Spleen (tissue), 7 donors: Measurements from ENCODE around the gene TGM1.

Experiments
- POLR2A ChIP-seq, 3 donors: fragments of 450-650 bp; IDR thresholded peaks; one replicate each; pipeline ENCODE4 v1.5.1; 2017; ENCODE audit warnings: antibody characterized with exemption in 3 of 3, mild to moderate bottlenecking in 1 of 3
- POLR2AphosphoS5 ChIP-seq, 3 donors: sonication (generic); formaldehyde crosslinking; IDR thresholded peaks; one replicate each; pipeline ENCODE4 v1.5.1; 2017; ENCODE audit warnings: antibody characterized with exemption in 3 of 3
- TF ChIP-seq, protein P1 (sequence below), 11 experiments: fragments of 200-600 bp in 7 of 11; fragments of 450-650 bp in 4 of 11; sonication (generic) in 4 of 11; IDR thresholded peaks in 8 of 11; conservative IDR thresholded peaks in 3 of 11; 1 replicate in 7 of 11; 2 replicates in 4 of 11; pipeline versions ENCODE4 v1.4.0 to v1.8.0; 2016 to 2021; ENCODE audit warnings: antibody characterized with exemption in 11 of 11, inconsistent platforms in 4 of 11, mild to moderate bottlenecking in 1 of 11
- donor health status: DM: no; HTN: no; CAD: no; lungs with moderate emphysema.
- donor health status: DM: no; HTN: no; CAD: no.
- donor health status: DM: no; HTN: no; CAD: no.

GRCh38 chr14:24286996-24287395 lies 24.0 kb upstream of the TGM1 start:
- TF ChIP-seq, protein P1, sequence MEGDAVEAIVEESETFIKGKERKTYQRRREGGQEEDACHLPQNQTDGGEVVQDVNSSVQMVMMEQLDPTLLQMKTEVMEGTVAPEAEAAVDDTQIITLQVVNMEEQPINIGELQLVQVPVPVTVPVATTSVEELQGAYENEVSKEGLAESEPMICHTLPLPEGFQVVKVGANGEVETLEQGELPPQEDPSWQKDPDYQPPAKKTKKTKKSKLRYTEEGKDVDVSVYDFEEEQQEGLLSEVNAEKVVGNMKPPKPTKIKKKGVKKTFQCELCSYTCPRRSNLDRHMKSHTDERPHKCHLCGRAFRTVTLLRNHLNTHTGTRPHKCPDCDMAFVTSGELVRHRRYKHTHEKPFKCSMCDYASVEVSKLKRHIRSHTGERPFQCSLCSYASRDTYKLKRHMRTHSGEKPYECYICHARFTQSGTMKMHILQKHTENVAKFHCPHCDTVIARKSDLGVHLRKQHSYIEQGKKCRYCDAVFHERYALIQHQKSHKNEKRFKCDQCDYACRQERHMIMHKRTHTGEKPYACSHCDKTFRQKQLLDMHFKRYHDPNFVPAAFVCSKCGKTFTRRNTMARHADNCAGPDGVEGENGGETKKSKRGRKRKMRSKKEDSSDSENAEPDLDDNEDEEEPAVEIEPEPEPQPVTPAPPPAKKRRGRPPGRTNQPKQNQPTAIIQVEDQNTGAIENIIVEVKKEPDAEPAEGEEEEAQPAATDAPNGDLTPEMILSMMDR (IDR thresholded peaks at IDR 0.05 in 8 of 11, conservative IDR thresholded peaks at IDR 0.05 in 3 of 11), result no peak
- no peak for TF ChIP-seq POLR2A (IDR thresholded peaks at IDR 0.05)
- no peak for TF ChIP-seq POLR2AphosphoS5 (IDR thresholded peaks at IDR 0.05)
